Bronchial smooth muscle cell (primary cell): ENCODE results near the gene RABGGTA. TPM values are rescaled to one million over a fixed set of nuclear protein-coding genes. Genes with fewer than 3 reads are reported as not detected.

Experiments
- total RNA-seq: library from RNA; depleted of rRNA; stranded (reverse); fragments of >200 nt; gene quantifications from 2 replicates; pipeline ENCODE4 v1.2.1, GENCODE V29; 2014

RABGGTA gene, protein sequence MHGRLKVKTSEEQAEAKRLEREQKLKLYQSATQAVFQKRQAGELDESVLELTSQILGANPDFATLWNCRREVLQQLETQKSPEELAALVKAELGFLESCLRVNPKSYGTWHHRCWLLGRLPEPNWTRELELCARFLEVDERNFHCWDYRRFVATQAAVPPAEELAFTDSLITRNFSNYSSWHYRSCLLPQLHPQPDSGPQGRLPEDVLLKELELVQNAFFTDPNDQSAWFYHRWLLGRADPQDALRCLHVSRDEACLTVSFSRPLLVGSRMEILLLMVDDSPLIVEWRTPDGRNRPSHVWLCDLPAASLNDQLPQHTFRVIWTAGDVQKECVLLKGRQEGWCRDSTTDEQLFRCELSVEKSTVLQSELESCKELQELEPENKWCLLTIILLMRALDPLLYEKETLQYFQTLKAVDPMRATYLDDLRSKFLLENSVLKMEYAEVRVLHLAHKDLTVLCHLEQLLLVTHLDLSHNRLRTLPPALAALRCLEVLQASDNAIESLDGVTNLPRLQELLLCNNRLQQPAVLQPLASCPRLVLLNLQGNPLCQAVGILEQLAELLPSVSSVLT
- 16.9 and 18.7 TPM in 2 replicates for total RNA-seq

GRCh38 chr14:24271134-24271833 lies at the start of gene RABGGTA:
RABGGTA (minus strand) TSS chr14:24271597; CDS start chr14:24271115, 482 bp downstream.

GRCh38 chr14:24310646-24311604 lies 39.5 kb upstream of the RABGGTA start, which contains the start of gene LTB4R:
LTB4R (plus strand) TSS chr14:24311502; CDS start chr14:24315652, 4,150 bp downstream.

DNA sequence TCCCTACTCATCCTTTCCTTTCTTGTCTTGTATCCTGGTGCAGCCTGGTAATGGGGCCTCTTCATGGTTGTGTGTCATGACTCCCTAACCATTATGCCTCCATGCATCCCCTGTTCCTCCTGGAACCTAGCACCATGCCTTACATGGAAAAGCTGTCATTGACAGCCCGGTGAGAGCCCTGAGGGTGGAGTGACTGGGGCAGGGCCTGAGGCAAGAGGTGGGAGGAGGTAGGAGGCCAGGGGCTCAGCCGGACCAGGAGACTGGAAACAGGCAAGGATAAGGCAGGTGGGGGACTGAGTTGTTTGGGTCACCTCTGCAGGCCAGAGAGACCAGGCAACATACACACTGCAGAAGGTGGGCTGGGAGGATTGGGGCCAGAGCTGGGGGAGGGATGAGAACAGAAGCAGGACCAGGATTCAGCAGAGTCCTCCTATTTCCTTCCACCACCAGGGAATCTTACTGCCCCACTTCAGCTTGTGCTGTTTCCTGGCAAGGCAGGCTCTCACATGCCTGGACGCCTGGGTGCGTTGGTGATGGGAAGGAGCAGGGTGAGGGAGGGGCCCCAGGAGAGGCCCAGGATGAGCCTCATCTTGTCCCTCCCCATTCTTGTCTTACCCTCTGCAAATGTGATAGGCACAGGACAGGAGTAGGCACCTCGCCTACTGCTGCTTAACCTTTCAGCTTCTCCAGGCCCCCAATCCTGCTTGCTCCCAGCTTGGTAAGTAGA lies 38.3 kb upstream of the RABGGTA start, which contains the start of gene LTB4R2:
Gene LTB4R2, plus strand, starts transcription at position 603 of the 727 bp plus-strand sequence. CDS start 525 bp downstream, outside the sequence.

DNA sequence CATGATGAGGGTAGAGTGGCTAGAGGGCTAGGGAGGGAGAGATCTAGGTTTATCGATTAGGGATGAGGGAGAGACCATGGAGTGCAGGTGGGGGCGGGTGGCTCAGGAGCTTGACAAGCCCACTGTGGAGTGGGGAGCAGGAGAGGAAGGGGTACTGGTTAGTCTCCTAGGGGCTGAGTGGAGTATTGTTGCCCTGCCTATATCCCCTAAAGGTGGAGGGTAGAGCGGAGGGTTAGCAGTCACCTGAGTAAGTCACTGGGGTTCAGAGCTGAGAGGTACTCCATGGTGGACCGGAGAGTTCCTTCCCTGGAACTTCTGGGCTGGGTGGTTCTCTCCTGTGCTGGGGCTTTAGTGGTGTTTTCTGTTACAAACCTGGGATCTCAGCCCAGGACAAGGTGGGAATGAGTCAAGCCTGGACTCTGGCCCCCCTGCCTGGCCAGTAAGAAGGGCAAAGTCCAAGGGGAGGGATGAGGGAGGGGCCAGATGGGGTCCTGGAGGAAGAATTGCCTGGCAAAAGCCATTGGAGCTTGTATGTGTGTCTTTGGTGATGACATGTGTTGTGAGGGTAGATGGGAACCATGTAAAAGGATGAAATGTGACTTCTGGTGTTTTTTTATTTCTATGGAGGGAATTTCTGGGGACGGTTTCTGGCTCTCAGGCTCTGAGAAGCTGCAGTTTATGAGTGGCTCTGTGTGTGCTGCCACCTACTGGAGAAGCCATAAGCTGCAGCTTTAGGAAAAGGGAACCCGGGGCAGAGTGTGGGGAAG lies 36.4 kb upstream of the RABGGTA start, which contains the start of gene CIDEB:
Gene CIDEB, minus strand, starts transcription at position 403 of the 767 bp plus-strand sequence. Its CDS starts 119 bp downstream, at position 284.

GRCh38 chr14:24299255-24300191 lies 28.1 kb upstream of the RABGGTA start, which contains the start of the genes DHRS1 and NOP9:
DHRS1 (minus strand) TSS chr14:24299780; CDS start chr14:24299106, 674 bp downstream.
NOP9 (plus strand) TSS chr14:24299850; CDS start chr14:24299955, 105 bp downstream.

DNA sequence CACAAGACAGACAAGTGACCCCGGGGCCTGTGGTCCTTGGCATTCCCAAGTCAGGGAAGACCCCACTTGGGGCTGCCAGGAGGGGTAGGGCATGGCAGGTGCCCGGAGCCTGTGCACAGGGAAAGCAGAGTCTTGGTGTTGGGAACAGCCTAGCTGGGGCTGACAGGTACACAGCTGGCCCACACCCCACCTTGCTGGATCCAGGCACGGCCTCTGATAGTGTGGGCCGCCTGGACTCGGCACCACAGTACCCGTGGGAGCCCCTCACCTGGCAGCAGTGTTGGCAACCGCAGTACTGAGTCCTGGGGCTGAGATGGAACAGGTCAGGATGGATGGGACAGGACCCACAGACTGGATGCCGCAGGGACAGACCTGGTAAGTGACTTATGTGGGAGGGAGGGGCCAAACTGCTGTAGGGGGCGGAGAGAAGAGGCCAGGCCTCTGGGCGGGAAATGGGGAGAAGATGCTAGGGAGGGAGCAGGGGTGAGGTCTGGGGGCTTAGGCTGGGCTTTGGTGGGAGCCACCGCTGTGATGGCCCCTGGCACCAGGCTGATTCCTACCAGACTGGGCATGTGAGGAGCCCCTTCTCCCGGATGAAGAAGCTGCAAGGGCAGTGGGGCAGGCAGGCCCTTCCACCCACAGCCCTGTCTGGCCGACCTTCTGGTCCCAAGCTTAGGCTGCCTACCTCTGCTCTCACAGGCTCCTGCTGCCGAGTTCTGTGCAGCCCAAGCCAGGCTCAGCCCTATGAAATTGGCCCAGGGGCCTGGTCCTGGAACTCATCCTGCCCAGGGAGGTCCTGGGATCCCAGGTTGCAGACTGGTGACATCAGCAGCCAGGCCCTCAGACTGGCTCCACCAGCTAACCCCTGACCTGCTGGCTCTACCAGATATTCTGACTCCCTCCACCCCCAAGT lies 8.3 kb downstream of the RABGGTA start, which contains the start of gene TGM1:
Gene TGM1, minus strand, starts transcription at position 357 of the 913 bp plus-strand sequence. CDS start 825 bp downstream, outside the sequence.

GRCh38 chr14:24232645-24233537 lies 38.5 kb downstream of the RABGGTA start, which contains the start of gene GMPR2:
GMPR2 (plus strand) TSS chr14:24232929; CDS start chr14:24233254, 325 bp downstream.

GRCh38 chr14:24232121-24232644 lies 39.2 kb downstream of the RABGGTA start, which contains the start of gene NEDD8:
NEDD8 (minus strand) TSS chr14:24232367; CDS start chr14:24232267, 100 bp downstream.

Other genes starting within 250 kb of the RABGGTA start
- gene CARMIL3, start 219.6 kb downstream of the RABGGTA start, total RNA-seq, result under 0.01 and 0.17 TPM in 2 replicates
- not detected in 2 replicates for gene CPNE6, start 200.0 kb downstream of the RABGGTA start, total RNA-seq
- gene PCK2, start 177.3 kb downstream of the RABGGTA start, total RNA-seq, result 14.5 and 17.0 TPM in 2 replicates
- gene DCAF11, start 156.8 kb downstream of the RABGGTA start, total RNA-seq, result 58.0 and 74.9 TPM in 2 replicates
- 0.95 and 1.0 TPM in 2 replicates for gene NRL, start 156.6 kb downstream of the RABGGTA start, total RNA-seq
- gene FITM1, start 140.9 kb downstream of the RABGGTA start, total RNA-seq, result 0.16 TPM in 1 of 2 replicates, not detected in the other
- gene PSME1, start 135.4 kb downstream of the RABGGTA start, total RNA-seq, result 93.1 and 102 TPM in 2 replicates
- 11.9 and 13.9 TPM in 2 replicates for gene EMC9, start 130.0 kb downstream of the RABGGTA start, total RNA-seq
- gene PSME2, start 125.0 kb downstream of the RABGGTA start, total RNA-seq, result 60.0 and 106 TPM in 2 replicates
- gene RNF31, start 124.1 kb downstream of the RABGGTA start, total RNA-seq, result 22.2 and 25.8 TPM in 2 replicates
- 101 and 116 TPM in 2 replicates for gene IRF9, start 110.3 kb downstream of the RABGGTA start, total RNA-seq
- gene REC8, start 99.5 kb downstream of the RABGGTA start, total RNA-seq, result 0.77 and 1.4 TPM in 2 replicates
- gene IPO4, start 82.8 kb downstream of the RABGGTA start, total RNA-seq, result 24.0 and 24.3 TPM in 2 replicates
- 50.9 and 54.5 TPM in 2 replicates for gene TM9SF1, start 76.2 kb downstream of the RABGGTA start, total RNA-seq
- 0.16 TPM in 1 of 2 replicates, not detected in the other for gene TSSK4, start 65.9 kb downstream of the RABGGTA start, total RNA-seq
- gene CHMP4A, start 58.1 kb downstream of the RABGGTA start, total RNA-seq, result 18.6 and 23.8 TPM in 2 replicates
- gene MDP1, start 55.5 kb downstream of the RABGGTA start, total RNA-seq, result 15.3 and 17.8 TPM in 2 replicates
- 277 and 335 TPM in 2 replicates for gene NEDD8, start 39.2 kb downstream of the RABGGTA start, total RNA-seq
- 118 and 120 TPM in 2 replicates for gene GMPR2, start 38.7 kb downstream of the RABGGTA start, total RNA-seq
- gene TINF2, start 29.0 kb downstream of the RABGGTA start, total RNA-seq, result 36.6 and 48.1 TPM in 2 replicates
- 0.16 and 0.86 TPM in 2 replicates for gene TGM1, start 8.4 kb downstream of the RABGGTA start, total RNA-seq
- gene DHRS1, start 28.2 kb upstream of the RABGGTA start, total RNA-seq, result 11.2 and 14.7 TPM in 2 replicates
- gene NOP9, start 28.3 kb upstream of the RABGGTA start, total RNA-seq, result 13.4 and 13.9 TPM in 2 replicates
- gene CIDEB, start 36.4 kb upstream of the RABGGTA start, total RNA-seq, result 1.3 and 1.4 TPM in 2 replicates
- gene LTB4R2, start 38.5 kb upstream of the RABGGTA start, total RNA-seq, result 1.9 and 2.7 TPM in 2 replicates
- gene LTB4R, start 39.9 kb upstream of the RABGGTA start, total RNA-seq, result 0.94 and 1.1 TPM in 2 replicates
- 1.4 and 9.3 TPM in 2 replicates for gene ADCY4, start 63.5 kb upstream of the RABGGTA start, total RNA-seq
- 2.5 and 6.2 TPM in 2 replicates for gene RIPK3, start 68.4 kb upstream of the RABGGTA start, total RNA-seq
- 74.6 and 97.9 TPM in 2 replicates for gene NFATC4, start 96.6 kb upstream of the RABGGTA start, total RNA-seq
- gene NYNRIN, start 127.4 kb upstream of the RABGGTA start, total RNA-seq, result 17.5 and 19.7 TPM in 2 replicates
- 3.5 and 4.8 TPM in 2 replicates for gene CBLN3, start 158.1 kb upstream of the RABGGTA start, total RNA-seq
- gene KHNYN, start 158.4 kb upstream of the RABGGTA start, total RNA-seq, result 42.2 and 44.9 TPM in 2 replicates
- gene SDR39U1, start 171.2 kb upstream of the RABGGTA start, total RNA-seq, result 7.5 and 10.6 TPM in 2 replicates
- gene CMA1, start 236.7 kb upstream of the RABGGTA start, total RNA-seq, result not detected in 2 replicates